ENCODE measurements around the gene PCAT7. TPM values are rescaled to one million over a fixed set of nuclear protein-coding genes. Genes with fewer than 3 reads are reported as not detected.

PCAT7 gene
- polyA plus RNA-seq, 1 donor = 0.40 TPM

DNA sequence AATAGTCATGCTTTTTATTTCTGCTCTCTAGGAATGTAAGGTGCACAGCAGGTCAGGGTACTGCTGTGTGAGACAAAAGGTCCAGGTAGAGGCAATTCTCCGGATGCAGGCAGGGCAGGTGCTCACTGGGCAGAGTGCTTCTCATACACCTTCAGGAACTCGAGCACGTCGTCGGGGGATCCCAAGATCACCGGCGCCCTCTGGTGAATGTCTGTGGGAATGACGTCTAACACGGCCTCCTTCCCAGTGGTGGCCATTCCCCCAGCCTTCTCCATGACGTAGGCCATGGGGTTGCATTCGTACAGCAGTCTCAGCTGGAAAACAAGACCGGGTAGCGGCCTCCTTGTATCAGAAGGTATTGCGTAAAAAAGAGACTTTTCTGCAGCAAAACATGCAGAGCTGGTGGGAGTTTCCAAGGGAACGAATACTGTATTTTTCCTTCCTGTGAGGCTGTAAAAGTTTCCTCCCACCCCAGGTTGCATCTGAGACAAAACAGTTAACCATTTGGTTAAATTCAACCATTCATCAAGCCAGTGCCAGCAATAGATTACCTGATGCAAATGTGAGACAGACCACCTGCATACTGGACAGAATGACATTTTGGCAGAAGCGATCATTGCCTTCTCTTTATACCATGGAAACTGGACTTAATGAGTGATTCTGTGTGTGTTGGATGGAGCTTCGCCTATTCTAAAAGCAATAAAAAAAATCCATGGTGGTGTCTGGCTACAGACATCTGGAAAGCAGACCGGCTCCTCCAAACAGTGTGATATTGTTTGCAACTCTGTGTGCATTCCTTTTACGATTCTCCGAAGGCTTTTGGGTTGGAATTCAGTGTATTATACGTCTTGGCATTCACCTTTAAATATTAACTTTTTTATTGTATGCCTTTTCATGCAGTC lies 48.6 kb downstream of the PCAT7 start:
- DNase-seq = peak; percentile 69

DNA sequence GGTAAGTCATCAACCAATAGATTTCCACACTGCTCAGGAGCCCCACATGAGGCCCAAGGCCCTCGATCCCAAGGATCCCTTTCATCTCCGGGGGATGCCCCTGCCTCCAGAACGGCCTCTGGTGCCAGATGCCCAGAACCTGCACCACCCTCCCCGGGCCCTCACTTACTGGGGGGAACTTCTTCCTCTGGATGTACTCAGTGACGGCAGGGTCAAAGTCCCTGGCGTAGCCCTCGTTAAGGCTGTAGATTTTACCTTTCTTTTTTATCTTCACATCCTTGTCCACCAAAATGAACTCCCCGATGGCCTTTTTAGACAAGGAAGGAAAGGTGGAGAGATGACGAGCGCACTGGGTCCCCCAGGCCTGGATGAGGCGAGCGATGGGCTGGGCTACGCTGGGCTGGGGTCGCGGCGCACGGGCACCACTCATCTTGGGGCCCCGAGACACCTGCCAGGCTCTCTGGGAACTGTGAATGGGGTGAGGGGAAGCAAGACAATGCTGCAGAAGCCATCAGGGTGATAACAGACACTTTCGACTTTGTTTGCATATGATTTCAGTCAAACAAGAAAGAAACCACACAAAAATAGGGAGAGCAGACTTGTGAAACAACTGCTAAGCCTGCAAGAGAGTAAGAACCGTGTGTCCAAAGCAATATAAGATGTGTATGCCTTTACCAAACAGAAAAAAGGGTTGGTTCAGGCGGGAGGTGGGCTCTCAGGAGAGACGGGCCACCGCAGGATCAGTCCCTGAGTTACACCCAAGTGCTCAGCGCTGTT lies 52.0 kb downstream of the PCAT7 start:
- no peak for DNase-seq

DNA sequence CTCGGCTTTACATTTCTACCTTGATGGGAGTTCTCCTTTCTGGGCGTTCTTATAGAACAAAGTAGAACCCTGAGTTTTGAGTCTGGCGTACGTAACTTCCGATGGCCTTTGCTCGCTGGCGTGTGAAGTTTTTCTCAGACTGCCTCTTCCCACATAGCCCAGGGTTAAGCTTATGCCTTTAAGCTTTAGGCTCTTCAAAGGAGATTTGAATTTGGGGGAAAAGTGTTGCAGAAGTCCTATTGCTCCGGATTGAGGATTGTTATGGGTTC lies 52.5 kb downstream of the PCAT7 start:
- DNase-seq = no peak

DNA sequence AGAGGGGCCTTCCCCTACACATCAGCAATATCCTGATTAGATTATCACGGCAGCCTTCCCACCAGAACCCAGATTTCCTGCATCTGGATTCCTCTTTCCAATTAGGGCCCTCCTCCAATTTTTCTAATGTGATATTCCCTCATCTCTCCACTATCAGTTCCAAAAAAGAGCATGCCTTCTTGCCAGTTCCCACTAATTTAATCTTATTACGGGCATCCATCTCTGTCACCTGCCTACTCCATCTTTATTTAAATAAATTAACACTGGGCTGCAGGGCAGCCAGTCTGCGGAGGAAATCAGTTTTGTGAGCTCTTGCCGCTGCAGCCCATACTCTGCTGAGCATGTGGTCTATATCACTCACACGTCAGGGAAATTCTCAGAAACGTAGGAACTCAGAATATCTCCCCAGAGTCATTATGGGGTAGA lies 55.3 kb downstream of the PCAT7 start:
- DNase-seq = peak; percentile 46

DNA sequence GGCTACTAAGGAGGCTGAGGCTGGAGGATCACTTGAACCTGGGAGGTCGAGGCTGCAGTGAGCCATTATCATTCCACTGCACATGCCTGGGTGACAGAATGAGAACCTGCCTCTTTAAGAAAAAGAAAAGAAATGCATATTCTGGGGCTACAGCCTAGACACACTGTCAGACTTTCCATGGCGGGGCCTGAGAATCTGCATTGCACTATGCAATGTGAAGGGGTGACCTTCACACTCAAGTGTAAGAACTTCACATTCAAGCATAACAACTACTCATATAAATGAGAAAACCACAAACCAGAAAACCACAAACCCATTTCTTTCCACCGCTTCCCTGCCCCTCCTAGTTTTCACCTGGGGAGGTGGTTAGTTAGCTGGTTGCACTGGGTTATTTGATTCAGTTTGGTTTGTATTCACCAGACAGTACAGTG lies 56.8 kb downstream of the PCAT7 start:
- no peak for DNase-seq

DNA sequence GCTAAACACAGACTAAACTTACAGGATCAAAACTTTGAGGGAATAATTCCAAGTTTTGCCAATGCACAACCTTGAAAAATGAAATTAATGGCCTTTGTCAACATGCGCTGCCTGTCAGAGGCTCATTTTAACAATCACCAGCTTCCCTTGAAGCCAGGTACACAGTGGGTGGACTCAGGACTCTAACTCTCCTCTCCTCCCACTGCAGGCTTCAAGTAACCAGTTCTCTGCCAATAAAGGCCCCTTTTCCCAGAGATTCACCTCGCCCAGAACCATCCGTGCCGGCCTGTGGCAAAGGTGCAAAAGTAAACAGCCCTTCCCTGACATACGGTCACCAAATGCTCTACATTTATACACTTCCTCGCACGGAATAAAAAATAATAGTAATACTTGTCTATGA lies 57.2 kb downstream of the PCAT7 start:
- DNase-seq = no peak

DNA sequence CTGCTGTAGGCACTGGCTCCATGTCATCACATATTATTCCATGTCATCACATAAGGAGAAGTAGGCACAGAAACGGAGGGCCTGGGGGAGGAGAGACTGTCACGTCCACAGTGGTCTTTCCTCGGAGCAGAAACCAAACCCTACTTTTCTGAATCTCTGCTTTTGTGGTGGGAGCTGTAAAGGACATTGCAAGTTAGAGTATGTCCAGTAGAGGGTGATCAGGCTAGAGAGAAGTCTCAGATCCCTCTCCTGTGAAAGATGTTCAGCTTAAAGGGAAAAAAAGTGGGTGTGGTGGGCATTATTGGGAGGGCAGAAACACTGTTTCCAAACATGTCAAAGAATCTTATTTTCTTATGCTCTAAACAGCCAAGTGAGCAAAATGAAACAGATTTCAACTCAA lies 58.1 kb downstream of the PCAT7 start:
- DNase-seq = no peak

DNA sequence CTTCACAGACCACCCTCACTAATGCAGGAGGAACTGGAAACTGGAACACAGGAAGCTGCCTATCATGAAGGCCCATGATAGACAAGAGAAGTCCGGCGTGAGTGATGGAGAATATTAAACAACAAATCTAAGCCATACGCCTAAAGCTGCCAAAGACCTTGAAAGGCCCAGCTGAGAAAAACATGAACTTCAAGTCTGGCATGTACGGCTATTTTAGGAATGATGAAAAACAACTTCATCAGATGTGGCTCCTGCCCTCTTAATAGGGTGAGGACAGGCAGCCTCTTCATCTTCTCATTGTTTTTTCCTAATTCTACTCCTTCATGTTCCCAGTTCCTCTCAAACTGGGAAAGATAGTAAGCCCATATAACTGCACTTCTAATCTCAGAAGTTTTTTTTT lies 64.1 kb downstream of the PCAT7 start:
- DNase-seq = no peak

Other genes starting within 250 kb of the PCAT7 start
- not detected for gene NUTM2F, start 226.4 kb upstream of the PCAT7 start, polyA plus RNA-seq (ENCODE audit: insufficient read length)
- 0.10 TPM for gene FBP2, start 38.7 kb downstream of the PCAT7 start, polyA plus RNA-seq (ENCODE audit: insufficient read length)
- 66.0 TPM for gene FBP1, start 84.4 kb downstream of the PCAT7 start, polyA plus RNA-seq (ENCODE audit: insufficient read length)
- gene AOPEP, start 171.6 kb downstream of the PCAT7 start, polyA plus RNA-seq (ENCODE audit: insufficient read length) = 54.5 TPM